ENCODE data around the gene PCDH18.

The PCDH18 gene

DNA sequence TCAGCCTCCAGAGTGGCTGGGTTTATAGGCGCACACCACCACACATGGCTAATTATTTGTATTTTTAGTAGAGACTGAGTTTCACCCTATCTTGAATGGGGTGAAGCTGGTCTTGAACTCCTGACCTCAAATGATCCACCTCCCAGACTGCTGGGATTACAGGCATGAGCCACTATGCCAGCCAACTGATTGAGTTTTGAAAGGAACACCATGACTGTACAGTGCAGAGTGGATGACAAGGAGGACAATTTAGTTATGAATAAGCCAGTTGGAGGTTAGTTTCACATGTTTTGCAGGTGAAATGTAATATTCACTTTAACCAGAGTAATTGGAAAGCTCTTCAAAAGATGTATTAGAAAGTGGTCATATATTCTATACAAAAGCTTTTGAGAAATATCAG, 60.8 kb downstream of the PCDH18 start:
- DNase-seq (ENCODE audit: low read depth): no peak

DNA sequence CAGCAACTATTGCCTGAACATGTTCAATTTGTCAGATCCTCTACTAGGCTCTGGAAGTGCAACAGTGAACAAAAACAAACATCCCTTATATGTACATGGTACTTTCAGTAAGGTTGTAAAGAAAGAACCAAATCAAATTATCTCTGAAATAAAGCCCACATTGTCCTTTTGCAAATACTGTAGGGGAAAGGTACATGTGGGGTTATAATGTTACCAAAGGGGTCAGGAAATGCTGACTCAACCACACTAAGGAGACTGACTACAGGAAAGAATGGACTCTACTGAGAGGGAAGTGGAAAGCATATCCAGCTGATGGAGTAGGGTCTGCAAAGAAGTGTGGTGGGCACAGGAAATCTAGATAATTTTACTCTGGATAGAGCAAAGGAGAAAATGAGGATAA, 61.5 kb downstream of the PCDH18 start:
- DNase-seq (ENCODE audit: low read depth): no peak

Measured in stimulated activated CD8-positive, alpha-beta memory T cell treated with anti-CD3 and anti-CD28 coated beads, Interleukin-15, amount 100 ng/mL, for 24 hours (primary cell).